GM23248 (cell line): ENCODE data around the gene CARD11. TPM values are rescaled to one million over a fixed set of nuclear protein-coding genes. Genes with fewer than 3 reads are reported as not detected.

Experiments
- DNase-seq: peaks from one replicate; pipeline ENCODE4 v3.0.0-alpha.2; 2015
- H2AFZ ChIP-seq: fragments of 200-600 bp; sonication (generic); 2 replicates; pipeline ENCODE4 v1.6.1; 2016; ENCODE audit warnings: antibody characterized with exemption
- H3F3A ChIP-seq: fragments of 200-600 bp; sonication (generic); 2 replicates; pipeline ENCODE4 v1.6.1; 2016; ENCODE audit warnings: mild to moderate bottlenecking, antibody characterized with exemption, mixed run types; ENCODE audit not compliant: insufficient read depth
- H3K27ac ChIP-seq: fragments of 200-600 bp; sonication (generic); 2 replicates; pipeline ENCODE4 v1.5.1; 2016; ENCODE audit warnings: mild to moderate bottlenecking
- H3K27me3 ChIP-seq: fragments of 200-600 bp; sonication (generic); replicated peaks from 2 replicates; pipeline ENCODE4 v1.6.1; 2016; ENCODE audit warnings: mild to moderate bottlenecking; ENCODE audit not compliant: insufficient read depth
- H3K36me3 ChIP-seq: fragments of 200-600 bp; sonication (generic); 2 replicates; pipeline ENCODE4 v1.6.1; 2016; ENCODE audit warnings: low read depth, mild to moderate bottlenecking
- H3K4me1 ChIP-seq: fragments of 200-600 bp; sonication (generic); 2 replicates; pipeline ENCODE4 v1.6.1; 2016; ENCODE audit warnings: mild to moderate bottlenecking; ENCODE audit not compliant: insufficient read depth
- H3K4me2 ChIP-seq: fragments of 200-600 bp; sonication (generic); one replicate; pipeline ENCODE4 v1.6.1; 2016; ENCODE audit warnings: mild to moderate bottlenecking; ENCODE audit not compliant: unreplicated experiment
- H3K4me3 ChIP-seq: fragments of 200-600 bp; sonication (generic); 2 replicates; pipeline ENCODE4 v1.5.1; 2016; ENCODE audit warnings: mild to moderate bottlenecking
- H3K79me2 ChIP-seq: fragments of 200-600 bp; sonication (generic); 2 replicates; pipeline ENCODE4 v1.6.1; 2016; ENCODE audit warnings: mild to moderate bottlenecking; ENCODE audit not compliant: insufficient read depth
- H3K9ac ChIP-seq: fragments of 200-600 bp; sonication (generic); 2 replicates; pipeline ENCODE4 v1.6.1; 2016; ENCODE audit warnings: mild to moderate bottlenecking
- H3K9me2 ChIP-seq: fragments of 200-600 bp; sonication (generic); 2 replicates; pipeline ENCODE4 v1.6.1; 2016; ENCODE audit warnings: mixed run types, mild to moderate bottlenecking, moderate library complexity; ENCODE audit not compliant: insufficient read depth
- H3K9me3 ChIP-seq: fragments of 200-600 bp; sonication (generic); one replicate; pipeline ENCODE4 v1.6.1; 2017; ENCODE audit warnings: low read depth
- H4K20me1 ChIP-seq: fragments of 200-600 bp; sonication (generic); 2 replicates; pipeline ENCODE4 v1.6.0; 2016; ENCODE audit not compliant: insufficient read depth
- EZH2 ChIP-seq: fragments of 200-600 bp; sonication (generic); IDR thresholded peaks from 2 replicates; pipeline ENCODE4 v1.6.1; 2018; ENCODE audit warnings: antibody characterized with exemption, mild to moderate bottlenecking; ENCODE audit not compliant: insufficient read depth, poor library complexity, severe bottlenecking
- EZH2phosphoT487 ChIP-seq: fragments of 200-600 bp; sonication (generic); IDR thresholded peaks from 2 replicates; pipeline ENCODE4 v1.6.1; 2018; ENCODE audit warnings: antibody characterized with exemption, moderate library complexity, mild to moderate bottlenecking, low read depth; ENCODE audit not compliant: insufficient read depth
- WGBS, 2 experiments: methylation state at CpG; one replicate each; pipeline ENCODE4 v1.1.6; 2015 to 2017; ENCODE audit warnings: low lambda C conversion rate in 2 of 2, low coverage in 1 of 2; ENCODE audit errors: missing lambda C conversion rate in 2 of 2; 5-methylcytosine and 5-hydroxymethylcytosine counted together
- in situ Hi-C: fragments of 300-500 bp; cut with MboI; formaldehyde crosslinking; loops from 2 replicates; pipeline ENCODE4 v1.15.0; 2020
- polyA plus RNA-seq: library from polyadenylated mRNA; unstranded; fragments of >200 nt; fragmentation: Nextera tagmentation; extraction: Ambion mirVana; gene quantifications from 2 replicates; pipeline ENCODE4 v1.2.1, GENCODE V29; 2016
- total RNA-seq: library from RNA; depleted of rRNA; stranded (reverse); fragments of >200 nt; shearing (Covaris generic); gene quantifications from 2 replicates; pipeline ENCODE4 v1.2.3, GENCODE V29; 2014

Gene CARD11
- total and polyA plus RNA-seq, 2 experiments from 2014 or later, result not detected

GRCh38 chr7:3067606-3068380 is 24.1 kb upstream of the CARD11 start:
- in situ Hi-C loops, result no loop called here
- H3K27ac ChIP-seq, result no peak overlapping the region
- no peaks in the 10 kb centered on the region for H3K4me1 ChIP-seq
- H3K27me3 ChIP-seq, result no peaks in the 10 kb centered on the region
- H3F3A ChIP-seq, result no peaks in the 10 kb centered on the region
- 43 to 50% methylated on average over 2 of the region's 2 CpGs for WGBS, 2 experiments
- H3K36me3 ChIP-seq, result no peaks in the 10 kb centered on the region
- H3K9ac ChIP-seq, result no peak overlapping the region
- TF ChIP-seq EZH2phosphoT487, result no peak
- TF ChIP-seq EZH2, result no peak
- no peak for DNase-seq
- H3K9me2 ChIP-seq, result no peaks in the 10 kb centered on the region
- H4K20me1 ChIP-seq, result no peaks in the 10 kb centered on the region
- H3K79me2 ChIP-seq, result no peaks in the 10 kb centered on the region
- no peak overlapping the region for H3K4me2 ChIP-seq
- no peak overlapping the region for H2AFZ ChIP-seq
- H3K4me3 ChIP-seq, result no peak overlapping the region
- no peaks in the 10 kb centered on the region for H3K9me3 ChIP-seq

- Histone ChIP-seq H3K4me3 (no peak overlapping the region), H3K4me1 (no peaks in the 10 kb centered on the region), H3K27ac (no peak overlapping the region), H3K9ac (no peak overlapping the region), H3K79me2 (no peaks in the 10 kb centered on the region), H3F3A (no peaks in the 10 kb centered on the region), H3K4me2 (no peak overlapping the region), H2AFZ (no peak overlapping the region), H3K9me3 (no peaks in the 10 kb centered on the region), H3K9me2 (no peaks in the 10 kb centered on the region), H3K36me3 (no peaks in the 10 kb centered on the region), H3K27me3 (no peaks in the 10 kb centered on the region), H4K20me1 (no peaks in the 10 kb centered on the region)
- TF ChIP-seq EZH2 (no peak), EZH2phosphoT487 (no peak)
- WGBS, 2 experiments, result 27 to 31% methylated on average over 3 of the region's 3 CpGs
- DNase-seq, result no peak
- in situ Hi-C loops, result no loop called here
Observed at GRCh38 chr7:3067193-3067592, 23.5 kb upstream of the CARD11 start.

- Histone ChIP-seq H3K4me2 (no peak overlapping the region), H3K79me2 (no peaks in the 10 kb centered on the region), H3K4me1 (no peaks in the 10 kb centered on the region), H3K27ac (no peak overlapping the region), H3F3A (no peaks in the 10 kb centered on the region), H3K4me3 (no peak overlapping the region), H3K36me3 (no peaks in the 10 kb centered on the region), H3K9me3 (no peaks in the 10 kb centered on the region), H2AFZ (no peak overlapping the region), H3K27me3 (no peaks in the 10 kb centered on the region), H3K9ac (no peak overlapping the region), H3K9me2 (no peaks in the 10 kb centered on the region), H4K20me1 (no peaks in the 10 kb centered on the region)
- TF ChIP-seq EZH2 (no peak), EZH2phosphoT487 (no peak)
- 74 to 100% methylated on average over 1 of the region's 1 CpG for WGBS, 2 experiments
- in situ Hi-C loops, result no loop called here
- DNase-seq, result no peak
Observed at GRCh38 chr7:3066506-3066905, 22.8 kb upstream of the CARD11 start.

GRCh38 chr7:3065724-3066143 is 22.1 kb upstream of the CARD11 start:
- Histone ChIP-seq H3F3A (no peaks in the 10 kb centered on the region), H3K27ac (no peak overlapping the region), H3K36me3 (no peaks in the 10 kb centered on the region), H3K79me2 (no peaks in the 10 kb centered on the region), H3K27me3 (no peaks in the 10 kb centered on the region), H3K9me2 (no peaks in the 10 kb centered on the region), H2AFZ (no peak overlapping the region), H4K20me1 (no peaks in the 10 kb centered on the region), H3K9me3 (no peaks in the 10 kb centered on the region), H3K4me3 (no peak overlapping the region), H3K9ac (no peak overlapping the region), H3K4me1 (no peaks in the 10 kb centered on the region), H3K4me2 (no peak overlapping the region)
- peak; percentile 7 for DNase-seq
- WGBS, 2 experiments, result 22% methylated on average over 11 of the region's 11 CpGs
- TF ChIP-seq EZH2 (no peak), EZH2phosphoT487 (no peak)
- in situ Hi-C loops, result no loop called here
